Kasumi-1 (cell line): ENCODE data around the gene ORMDL2.
A peak's percentile ranks its signal among the peaks of the same experiment; 100 is the strongest.

ENCODE experiments used
- DNase-seq, 2 experiments: peaks; one replicate each; lab custom pipeline; 2025; lab: John Stamatoyannopoulos, UW

ORMDL2 gene

GRCh38 chr12:55817345-55818139 is at the start of gene ORMDL2, which contains the start of gene SARNP:
Gene ORMDL2, plus strand, starts transcription at chr12:55818041. Its CDS starts 959 bp downstream, at chr12:55819000.
Gene SARNP, minus strand, starts transcription at chr12:55817724. Its CDS starts 23 bp downstream, at chr12:55817701.
- peak; percentile 100 for DNase-seq

GRCh38 chr12:55771736-55772135 is 46.1 kb upstream of the ORMDL2 start:
- no peak for DNase-seq

DNA sequence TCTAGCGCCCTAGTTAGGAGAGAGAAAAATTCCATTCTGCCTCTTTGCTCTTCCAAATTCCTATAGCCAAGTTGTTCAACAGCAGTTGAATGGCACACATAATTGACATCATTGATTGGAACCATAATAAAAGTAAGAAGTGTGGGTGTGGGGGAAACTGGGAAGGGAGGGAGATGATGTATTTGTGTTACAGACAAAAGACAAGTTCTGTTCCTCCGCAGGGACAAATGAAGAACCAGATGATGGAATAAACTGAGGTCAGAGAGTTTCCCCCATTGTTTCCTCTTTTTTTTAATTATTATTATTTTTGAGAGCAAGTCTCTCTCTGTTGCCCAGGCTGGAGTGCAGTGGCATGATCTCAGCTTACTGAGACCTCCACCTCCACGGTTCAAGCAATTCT is 40.0 kb upstream of the ORMDL2 start:
- no peak for DNase-seq

- no peak for DNase-seq
Measured at GRCh38 chr12:55780685-55781084, 37.2 kb upstream of the ORMDL2 start.

- DNase-seq: no peak
Measured at GRCh38 chr12:55788546-55788945, 29.3 kb upstream of the ORMDL2 start.

- no peak for DNase-seq
Measured at GRCh38 chr12:55789171-55789570, 28.7 kb upstream of the ORMDL2 start.

- DNase-seq: no peak
Measured at GRCh38 chr12:55789893-55790292, 27.9 kb upstream of the ORMDL2 start.

DNA sequence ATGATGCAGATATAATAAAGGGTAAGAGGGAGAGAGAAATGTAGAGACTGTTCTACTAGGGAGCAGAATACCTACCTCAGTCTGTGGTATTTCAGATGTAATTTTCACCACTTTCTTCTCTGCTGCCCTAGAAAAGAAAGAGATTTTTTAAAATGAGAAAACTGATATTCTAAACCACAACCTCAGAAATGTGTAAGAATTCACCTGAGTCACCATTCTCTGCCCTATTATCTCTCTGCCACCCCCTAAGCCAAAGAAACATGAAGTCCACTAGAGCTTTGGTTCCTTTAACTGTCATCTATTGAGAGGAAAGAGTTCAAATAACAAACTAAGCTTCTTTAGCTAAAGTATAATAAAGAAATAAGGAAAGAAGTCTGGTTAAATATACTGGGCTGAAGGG is 21.9 kb upstream of the ORMDL2 start:
- DNase-seq: no peak

GRCh38 chr12:55797068-55797467 is 20.8 kb upstream of the ORMDL2 start:
- peak; percentile 53 to 58 for DNase-seq

GRCh38 chr12:55797550-55797949 is 20.3 kb upstream of the ORMDL2 start:
- DNase-seq: no peak

GRCh38 chr12:55806982-55807381 is 10.9 kb upstream of the ORMDL2 start:
- no peak for DNase-seq

- DNase-seq: no peak
Measured at GRCh38 chr12:55809274-55809673, 8.6 kb upstream of the ORMDL2 start.

DNA sequence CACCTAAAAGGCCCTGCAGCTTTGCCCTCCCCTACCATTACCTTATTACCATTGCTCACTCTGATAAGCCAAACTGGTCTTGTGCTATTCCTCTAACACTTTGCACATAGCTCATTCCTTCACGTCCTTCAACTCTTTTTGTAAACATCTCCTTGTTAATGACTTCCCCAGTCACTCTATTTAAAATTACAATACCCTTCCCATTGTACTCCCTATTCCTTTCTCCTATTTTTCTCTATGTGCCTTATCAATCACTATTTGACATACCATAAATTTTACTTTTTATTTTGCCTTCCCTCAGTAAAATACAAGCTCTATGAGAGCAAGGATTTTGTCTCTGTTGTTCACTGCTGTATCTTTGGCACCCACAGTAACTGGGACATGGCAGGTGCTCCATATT is 5.8 kb upstream of the ORMDL2 start:
- DNase-seq: no peak

DNA sequence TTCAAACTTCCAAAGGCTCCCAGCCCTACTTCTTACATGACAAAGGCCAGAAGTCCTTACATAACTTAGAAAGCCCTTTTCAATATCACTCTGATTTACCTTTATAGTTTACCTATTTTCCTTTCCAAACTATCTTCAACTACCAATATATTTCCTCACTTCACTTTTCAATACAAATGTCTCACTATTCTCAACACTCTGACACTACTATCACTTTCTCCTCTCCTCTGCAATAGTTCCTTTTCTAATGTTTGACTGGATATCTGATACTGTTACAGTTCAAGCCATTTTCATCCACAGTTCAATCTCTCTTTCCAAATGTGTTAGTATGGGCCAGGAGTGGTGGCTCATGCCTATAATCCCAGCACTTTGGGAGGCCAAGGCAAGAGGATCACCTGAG is 3.6 kb upstream of the ORMDL2 start:
- DNase-seq: no peak

- no peak for DNase-seq
Measured at GRCh38 chr12:55815473-55815872, 2.4 kb upstream of the ORMDL2 start.

- peak in 1 of 2 experiments; percentile 30 for DNase-seq
Measured at GRCh38 chr12:55816881-55817344, 928 bp upstream of the ORMDL2 start.

DNA sequence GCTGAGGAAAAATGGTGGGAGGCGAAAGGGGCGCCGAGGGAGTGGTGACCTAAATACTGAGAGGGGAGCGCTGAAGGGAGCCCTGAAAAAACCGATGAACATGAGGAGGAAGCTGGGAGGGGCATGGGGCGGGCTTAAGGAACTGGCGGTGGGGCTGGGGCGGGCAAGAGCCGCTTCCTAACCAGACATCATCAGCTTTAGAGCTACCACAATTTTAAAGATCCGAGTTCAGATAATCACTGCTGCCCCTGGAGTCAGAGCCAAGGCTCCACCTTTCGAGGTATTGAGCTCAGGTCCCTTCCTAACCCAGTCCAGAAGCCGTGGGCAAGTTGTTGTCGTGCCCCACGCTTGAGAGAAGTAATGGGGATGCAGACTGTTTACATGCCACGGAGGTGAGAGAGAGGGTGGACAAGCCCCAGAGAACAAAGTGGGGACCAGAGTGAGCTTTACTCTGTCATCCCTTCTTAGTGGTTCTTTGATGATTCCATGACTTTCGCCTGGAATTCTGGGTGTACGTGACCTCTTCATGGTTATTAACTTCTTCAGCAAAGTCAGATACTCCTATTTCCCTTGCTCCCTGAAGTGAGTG is 393 bp downstream of the ORMDL2 start:
- DNase-seq: peak; percentile 88 to 92

GRCh38 chr12:55818886-55819285 is 1.0 kb downstream of the ORMDL2 start:
- no peak for DNase-seq

DNA sequence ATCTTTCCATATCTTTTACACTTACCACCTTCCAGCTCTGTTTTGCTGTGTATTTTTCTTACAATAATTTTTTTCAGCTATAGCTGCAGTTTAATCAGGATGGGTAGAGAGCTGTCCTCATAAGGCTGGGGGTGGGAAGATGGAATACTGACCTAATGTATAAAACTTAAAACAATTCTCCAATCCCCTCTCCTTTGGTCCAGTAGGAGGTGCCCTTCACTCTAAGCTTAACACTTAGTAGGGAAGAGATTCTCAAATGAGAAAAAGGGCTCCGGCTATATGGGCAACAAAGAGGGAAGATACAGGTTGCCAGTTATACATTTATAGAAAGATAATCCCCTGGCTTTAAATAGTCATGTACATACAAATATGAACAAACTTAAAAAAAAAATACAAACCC is 2.8 kb downstream of the ORMDL2 start:
- DNase-seq: peak; percentile 28 to 59

- DNase-seq: peak; percentile 15 to 28
Measured at GRCh38 chr12:55822228-55822627, 4.4 kb downstream of the ORMDL2 start.

- DNase-seq: no peak
Measured at GRCh38 chr12:55823419-55823818, 5.6 kb downstream of the ORMDL2 start.

DNA sequence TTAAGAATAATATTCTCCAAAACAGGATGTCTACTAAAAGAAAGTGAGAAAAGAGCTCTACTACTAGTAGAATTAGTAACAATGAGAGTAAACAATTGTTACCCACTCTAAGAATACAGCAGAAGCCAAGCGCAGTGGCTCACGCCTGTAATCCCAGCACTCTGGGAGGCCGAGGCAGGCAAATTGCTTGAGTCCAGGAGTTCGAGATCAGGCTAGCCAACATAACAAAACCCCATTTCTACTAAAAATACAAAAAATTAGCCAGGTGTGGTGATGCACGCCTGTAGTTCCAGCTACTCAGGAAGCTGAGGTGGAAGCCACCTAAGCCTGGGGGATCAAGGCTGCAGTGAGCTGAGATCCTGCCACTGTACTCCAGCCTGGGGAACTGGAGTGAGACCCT is 6.9 kb downstream of the ORMDL2 start:
- no peak for DNase-seq

DNA sequence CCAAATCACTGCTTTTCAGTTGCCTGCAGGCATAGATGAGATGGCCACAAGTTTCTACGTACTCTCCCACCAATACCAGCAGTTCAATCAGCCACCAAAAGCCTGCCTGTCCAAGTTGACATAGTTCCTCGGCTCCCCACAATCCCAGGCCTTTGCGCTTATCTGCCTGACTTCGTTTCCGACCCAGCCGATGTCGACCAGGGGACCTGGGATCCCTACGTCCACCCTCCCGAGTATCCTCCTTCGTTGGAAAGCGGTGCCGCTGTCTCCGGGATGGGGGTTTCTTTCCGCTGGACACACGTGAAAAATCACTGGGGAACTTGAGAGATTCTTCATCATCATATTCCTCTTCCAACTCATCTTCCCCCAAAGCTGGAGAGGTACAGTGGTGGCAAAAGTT is 10.0 kb downstream of the ORMDL2 start:
- no peak for DNase-seq
